ENCODE results near the gene DNAH10. TPM values are rescaled to one million over a fixed set of nuclear protein-coding genes. Genes with fewer than 3 reads are reported as not detected.

The DNAH10 gene
- total and polyA plus RNA-seq, 12 donors: 0.06 to 1.5 (median 0.28) TPM

- peak; percentile 28 to 74 (median 49) for DNase-seq
- Histone ChIP-seq H3K27me3 (no peaks in the 10 kb centered on the region), H3K4me1 (replicated peaks in 1 of 2) (peaks cover 0 to 11% of the 10 kb centered on the region in 2 donors), H3K36me3 (replicated peaks in 1 of 2) (peaks cover 0 to 10% of the 10 kb centered on the region in 2 donors), H3K27ac (peak overlapping the region in 1 of 5 donors; percentile 15), H3K9me3 (replicated peaks in 1 of 3) (no peaks in the 10 kb centered on the region), H3K4me3 (no peak overlapping the region)
- intact Hi-C loops (cut with DNase I): loop anchor here in 1 of 2 donors (10.0 kb wide), 1 partner anchor 79 kb away; no protein-coding TSS in a partner anchor
- TF ChIP-seq CTCF (IDR thresholded peaks at IDR 0.05) (peak; percentile 19 to 64 (median 58)), POLR2A (IDR thresholded peaks at IDR 0.05) (no peak)
- WGBS, 4 donors: 50 to 52% (median 52%) methylated on average over 7 of the region's 7 CpGs
Observed at GRCh38 chr12:123983822-123984485, 221.9 kb downstream of the DNAH10 start.

- no peak overlapping the region for H3K4me3 ChIP-seq
- H3K9me3 ChIP-seq (replicated peaks in 1 of 3): no peaks in the 10 kb centered on the region
- DNase-seq: no peak
- TF ChIP-seq POLR2A (IDR thresholded peaks at IDR 0.05): no peak
- no peak for TF ChIP-seq CTCF (IDR thresholded peaks at IDR 0.05)
- WGBS, 4 donors: 87 to 91% (median 90%) methylated on average over 4 of the region's 4 CpGs
- intact Hi-C loops (cut with DNase I): loop anchor here (5.0 to 10.0 kb wide), 2 partner anchors 80 to 83 kb away; no protein-coding TSS in a partner anchor
- H3K27me3 ChIP-seq: no peaks in the 10 kb centered on the region
- H3K36me3 ChIP-seq (replicated peaks in 1 of 2): peaks cover 0 to 18% of the 10 kb centered on the region in 2 donors
- H3K27ac ChIP-seq: peak overlapping the region in 1 of 5 donors; percentile 15
- H3K4me1 ChIP-seq (replicated peaks in 1 of 2): peaks cover 0 to 18% of the 10 kb centered on the region in 2 donors
Observed at GRCh38 chr12:123984903-123985302, 222.8 kb downstream of the DNAH10 start.

Small RNA genes within 50 kb of the gene (small RNA-seq; reads per million reads assigned to genes)
- gene AC068790.4 (0 reads per million in 2 donors), gene AC068790.6 (0 reads per million in 2 donors)

Other genes starting within 250 kb of the DNAH10 start
- gene RILPL1, start 228.6 kb upstream of the DNAH10 start, total RNA-seq: 10 to 100 TPM; 12.9 to 25.2 (median 20.1) TPM
- 10 to 100 TPM; 14.5 to 42.9 (median 38.3) TPM for gene RILPL1, start 228.6 kb upstream of the DNAH10 start, polyA plus RNA-seq
- gene TMED2, start 177.7 kb upstream of the DNAH10 start, total RNA-seq: 100 to 1,000 TPM; 122 to 361 (median 189) TPM
- 100 to 1,000 TPM in 1 of 3 donors, 10 to 100 TPM in 2; 25.1 to 337 (median 26.1) TPM for gene TMED2, start 177.7 kb upstream of the DNAH10 start, polyA plus RNA-seq
- 10 to 100 TPM in 8 of 9 donors, 1 to 10 TPM in 1; 9.8 to 34.7 (median 16.9) TPM for gene DDX55, start 160.2 kb upstream of the DNAH10 start, total RNA-seq
- gene DDX55, start 160.2 kb upstream of the DNAH10 start, polyA plus RNA-seq: 10 to 100 TPM; 18.3 to 25.2 (median 18.3) TPM
- gene EIF2B1, start 128.6 kb upstream of the DNAH10 start, total RNA-seq: 100 to 1,000 TPM in 4 of 9 donors, 10 to 100 TPM in 5; 46.6 to 171 (median 68.9) TPM
- gene EIF2B1, start 128.6 kb upstream of the DNAH10 start, polyA plus RNA-seq: 10 to 100 TPM; 36.2 to 54.0 (median 37.3) TPM
- 10 to 100 TPM; 10.6 to 27.8 (median 20.9) TPM for gene GTF2H3, start 128.5 kb upstream of the DNAH10 start, total RNA-seq
- gene GTF2H3, start 128.5 kb upstream of the DNAH10 start, polyA plus RNA-seq: 10 to 100 TPM in 1 of 3 donors, 1 to 10 TPM in 2; 4.2 to 35.6 (median 4.6) TPM
- 10 to 100 TPM in 3 of 9 donors, 1 to 10 TPM in 6; 5.8 to 17.9 (median 9.1) TPM for gene TCTN2, start 91.2 kb upstream of the DNAH10 start, total RNA-seq
- gene TCTN2, start 91.2 kb upstream of the DNAH10 start, polyA plus RNA-seq: 1 to 10 TPM; 4.8 to 6.4 (median 6.0) TPM
- gene ATP6V0A2, start 49.9 kb upstream of the DNAH10 start, total RNA-seq: 10 to 100 TPM; 10.7 to 46.1 (median 21.5) TPM
- gene ATP6V0A2, start 49.9 kb upstream of the DNAH10 start, polyA plus RNA-seq: 10 to 100 TPM in 1 of 3 donors, 1 to 10 TPM in 2; 5.2 to 20.1 (median 5.7) TPM
- 10 to 100 TPM in 8 of 9 donors, 1 to 10 TPM in 1; 7.8 to 31.6 (median 22.1) TPM for gene CCDC92, start 210.5 kb downstream of the DNAH10 start, total RNA-seq
- gene CCDC92, start 210.5 kb downstream of the DNAH10 start, polyA plus RNA-seq: 10 to 100 TPM; 20.2 to 65.9 (median 59.5) TPM
- gene ZNF664, start 210.9 kb downstream of the DNAH10 start, total RNA-seq: 10 to 100 TPM; 35.2 to 66.9 (median 55.3) TPM
- 10 to 100 TPM; 19.6 to 63.5 (median 35.2) TPM for gene ZNF664, start 210.9 kb downstream of the DNAH10 start, polyA plus RNA-seq

Data from adrenal gland (tissue), 12 donors.